SJCRH30 (cell line): Measurements from ENCODE around the gene TMPRSS4. TPM values are rescaled to one million over a fixed set of nuclear protein-coding genes. Genes with fewer than 3 reads are reported as not detected.

ENCODE experiments used
- DNase-seq, 2 experiments: peaks; one replicate each; pipeline ENCODE4 v3.0.0-alpha.2; 2015 to 2020
- H3K27ac ChIP-seq: fragments of 250-450 bp; sonication (Bioruptor Pico); 2 replicates; pipeline ENCODE4 v1.5.1; 2020; ENCODE audit warnings: mild to moderate bottlenecking, moderate library complexity
- H3K27me3 ChIP-seq: fragments of 250-450 bp; sonication (Bioruptor Pico); 2 replicates; pipeline ENCODE4 v1.5.1; 2020; ENCODE audit warnings: mild to moderate bottlenecking, moderate library complexity
- H3K36me3 ChIP-seq: fragments of 250-450 bp; sonication (Bioruptor Pico); 2 replicates; pipeline ENCODE4 v1.5.1; 2020; ENCODE audit warnings: mild to moderate bottlenecking, moderate library complexity
- H3K4me1 ChIP-seq: fragments of 250-450 bp; sonication (Bioruptor Pico); 2 replicates; pipeline ENCODE4 v1.5.1; 2020; ENCODE audit warnings: mild to moderate bottlenecking, moderate library complexity
- H3K4me3 ChIP-seq: fragments of 250-450 bp; sonication (Bioruptor Pico); 2 replicates; pipeline ENCODE4 v1.5.1; 2020; ENCODE audit warnings: mild to moderate bottlenecking, moderate library complexity
- H3K9me3 ChIP-seq: fragments of 250-450 bp; sonication (Bioruptor Pico); replicated peaks from 2 replicates; pipeline ENCODE4 v1.5.1; 2020; ENCODE audit warnings: mild to moderate bottlenecking, moderate library complexity
- total RNA-seq: library from RNA; depleted of rRNA; stranded (reverse); fragments of >200 nt; shearing (Covaris generic); gene quantifications from 2 replicates; pipeline ENCODE4 v1.2.3, GENCODE V29; 2014

The TMPRSS4 gene
- total RNA-seq, 1 experiment from 2014 or later = not detected

DNA sequence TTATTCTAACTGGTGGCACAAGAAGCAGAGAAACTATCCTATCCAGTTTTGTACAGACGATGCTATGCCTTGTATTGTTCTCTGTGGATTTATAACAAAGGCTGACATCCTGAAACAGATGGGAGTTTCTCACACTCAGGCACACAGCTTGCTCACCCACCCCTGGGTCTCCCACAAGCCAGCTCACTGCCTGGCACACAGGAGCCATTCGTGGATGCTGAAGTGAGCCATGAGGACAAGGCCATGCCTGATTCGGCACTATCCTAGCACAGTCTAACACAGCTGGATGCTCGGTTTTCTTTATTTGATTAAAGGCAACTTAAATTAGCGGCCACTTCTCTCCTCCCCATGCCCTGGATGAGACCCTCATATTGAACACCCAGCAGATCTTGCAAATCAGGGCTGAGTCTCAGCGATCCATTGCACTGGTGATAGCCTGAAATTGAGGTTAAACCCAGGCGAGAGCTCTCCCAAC lies 25.7 kb upstream of the TMPRSS4 start:
- Histone ChIP-seq H3K4me3 (no peak overlapping the region), H3K36me3 (no peaks in the 10 kb centered on the region), H3K27ac (no peak overlapping the region), H3K27me3 (no peaks in the 10 kb centered on the region), H3K4me1 (no peaks in the 10 kb centered on the region), H3K9me3 (no peaks in the 10 kb centered on the region)
- DNase-seq = no peak

DNA sequence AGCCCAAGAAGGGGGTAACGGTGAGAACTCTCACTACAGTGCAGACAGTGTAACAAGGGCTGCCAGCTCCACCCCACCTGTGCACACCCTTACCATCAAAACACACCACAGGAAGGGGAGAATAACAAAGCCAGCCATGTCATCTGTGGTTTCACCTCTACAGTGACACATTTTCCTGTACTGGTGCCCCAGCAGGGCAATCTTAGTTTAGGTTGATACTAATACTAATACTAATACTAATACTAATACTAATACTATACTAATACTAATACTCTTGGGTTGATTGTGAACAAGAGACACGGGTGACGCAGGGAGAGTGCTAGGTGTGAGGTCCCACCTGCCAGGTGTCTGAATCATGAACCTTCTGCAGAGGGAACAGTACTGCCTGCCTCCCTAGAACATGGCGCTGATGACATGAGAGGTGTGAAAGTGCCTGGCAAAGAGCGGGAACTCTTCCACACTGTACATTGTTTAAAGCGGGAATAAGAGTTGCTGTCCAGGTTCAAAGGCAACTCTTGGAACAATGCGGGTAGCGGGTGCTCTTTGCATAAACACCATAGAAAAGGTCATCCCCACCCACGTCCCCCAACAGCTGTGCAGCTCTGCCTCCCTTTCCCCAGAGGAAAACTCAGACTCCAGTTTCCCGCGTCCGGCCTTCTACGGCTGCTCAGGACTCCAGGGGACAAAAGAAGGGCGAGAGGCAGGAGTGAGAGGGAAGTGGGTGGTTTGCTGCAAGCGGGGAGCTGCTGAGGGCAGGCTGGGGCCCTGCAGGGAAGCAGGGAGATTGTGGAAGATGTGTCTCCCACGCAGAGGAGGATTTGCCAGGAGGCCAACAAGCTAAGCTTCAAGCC lies 25.0 kb upstream of the TMPRSS4 start:
- Histone ChIP-seq H3K27me3 (peaks cover 2% of the 10 kb centered on the region; the same call in 1 of the 2 replicates), H3K36me3 (no peaks in the 10 kb centered on the region), H3K4me3 (no peak overlapping the region), H3K27ac (no peak overlapping the region), H3K9me3 (no peaks in the 10 kb centered on the region), H3K4me1 (no peaks in the 10 kb centered on the region)
- peak in 1 of 2 experiments; percentile 3 for DNase-seq

DNA sequence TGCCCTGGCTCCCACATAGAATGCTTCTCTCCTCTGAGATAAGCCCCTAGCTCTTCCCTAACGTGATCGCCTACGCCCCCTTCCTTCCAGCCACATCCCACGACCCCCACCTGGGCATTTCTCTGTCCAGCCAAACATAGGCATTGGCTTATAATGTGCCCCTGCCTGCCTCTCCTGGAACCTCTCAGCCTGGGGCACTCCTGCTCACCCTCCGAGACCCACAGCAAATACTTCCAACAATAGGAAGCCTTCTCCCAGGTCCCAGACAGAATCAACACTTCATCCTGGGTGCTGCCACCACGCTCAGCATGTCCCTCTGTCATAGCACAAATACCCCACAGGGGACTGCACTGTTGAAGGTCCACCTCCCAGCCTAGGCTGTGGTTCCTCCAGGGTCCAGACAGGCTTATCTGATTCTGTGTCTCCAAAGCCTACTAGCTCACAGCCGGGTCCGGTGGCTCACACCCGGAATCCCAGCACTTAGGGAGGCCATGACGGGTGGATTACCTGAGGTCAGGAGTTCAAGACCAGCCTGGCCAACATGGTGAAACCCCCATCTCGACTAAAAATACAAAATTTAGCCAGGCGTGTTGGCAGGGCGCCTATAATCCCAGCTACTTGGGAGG lies 24.2 kb upstream of the TMPRSS4 start:
- no peak for DNase-seq
- no peaks in the 10 kb centered on the region for H3K36me3 ChIP-seq
- H3K9me3 ChIP-seq = no peaks in the 10 kb centered on the region
- no peak overlapping the region for H3K27ac ChIP-seq
- H3K27me3 ChIP-seq = peaks cover 2% of the 10 kb centered on the region; the same call in 1 of the 2 replicates
- H3K4me3 ChIP-seq = no peak overlapping the region
- no peaks in the 10 kb centered on the region for H3K4me1 ChIP-seq

DNA sequence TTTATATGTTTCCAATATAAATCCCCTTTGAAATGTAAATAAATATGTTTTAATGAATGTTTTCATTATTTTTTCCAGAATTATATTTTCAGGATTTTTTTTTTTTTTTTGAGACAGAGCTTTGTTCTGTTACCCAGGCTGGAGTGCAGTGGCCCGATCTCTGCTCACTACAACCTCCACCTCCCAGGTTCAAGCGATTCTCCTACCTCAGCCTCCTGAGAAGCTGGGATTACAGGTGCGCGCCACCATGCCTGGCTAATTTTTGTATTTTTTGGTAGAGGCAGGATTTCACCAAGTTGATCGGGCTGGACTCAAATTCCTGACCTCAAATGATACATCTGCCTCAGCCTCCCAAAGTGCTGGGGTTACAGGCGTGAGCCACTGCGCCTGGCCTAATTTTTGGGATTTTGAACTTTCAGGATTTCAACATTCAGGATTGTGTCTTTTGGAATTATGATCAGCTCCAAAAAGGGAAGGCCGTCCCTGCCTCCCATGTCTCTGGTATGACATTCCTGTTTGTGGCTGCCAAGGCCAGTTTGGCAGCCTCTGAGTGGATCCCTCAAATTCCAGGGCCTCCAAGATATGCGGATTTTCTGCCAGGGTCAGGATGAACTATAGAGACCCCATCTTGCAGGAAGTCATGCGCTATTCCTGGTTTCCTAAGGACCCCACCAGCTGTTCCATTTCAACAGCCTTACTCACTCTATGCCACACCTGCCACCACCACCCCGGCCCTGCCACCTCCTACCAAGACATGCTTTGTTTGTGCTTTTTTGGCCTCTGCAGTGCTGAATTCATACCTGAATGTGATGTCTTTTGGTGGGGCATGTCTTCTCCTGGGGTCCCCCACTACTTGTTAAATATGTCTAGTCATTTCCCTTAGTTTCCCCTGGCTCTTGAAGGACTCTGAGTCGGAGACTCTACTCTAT lies 21.9 kb upstream of the TMPRSS4 start:
- no peaks in the 10 kb centered on the region for H3K9me3 ChIP-seq
- H3K27ac ChIP-seq = no peak overlapping the region
- H3K4me1 ChIP-seq = no peaks in the 10 kb centered on the region
- peaks cover 5% of the 10 kb centered on the region; the same call in 1 of the 2 replicates for H3K27me3 ChIP-seq
- peak; percentile 7 to 8 for DNase-seq
- H3K36me3 ChIP-seq = no peaks in the 10 kb centered on the region
- no peak overlapping the region for H3K4me3 ChIP-seq

DNA sequence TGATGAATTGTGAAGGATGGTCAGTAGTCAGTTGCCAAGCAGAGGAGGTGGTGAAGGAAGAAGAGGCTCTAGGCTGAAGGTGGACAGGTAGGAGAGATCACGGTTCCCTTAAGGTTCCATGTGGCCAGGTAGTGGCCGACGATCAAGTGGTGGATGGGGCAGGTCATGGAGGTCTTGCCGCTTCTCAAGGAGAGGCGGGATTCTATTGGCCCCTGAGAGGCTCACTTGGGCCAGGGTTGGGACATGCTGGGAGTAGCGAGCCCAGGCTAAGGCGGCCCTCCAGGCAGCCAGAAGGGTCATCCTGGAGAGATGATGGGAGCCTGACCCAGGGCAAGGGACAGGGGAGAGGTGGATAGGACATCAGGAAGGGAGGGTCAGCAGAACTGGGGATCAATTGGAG lies 20.9 kb upstream of the TMPRSS4 start:
- Histone ChIP-seq H3K4me1 (no peaks in the 10 kb centered on the region), H3K27ac (no peak overlapping the region), H3K4me3 (no peak overlapping the region), H3K36me3 (no peaks in the 10 kb centered on the region), H3K27me3 (peaks cover 5% of the 10 kb centered on the region; the same call in 1 of the 2 replicates), H3K9me3 (no peaks in the 10 kb centered on the region)
- DNase-seq = no peak

DNA sequence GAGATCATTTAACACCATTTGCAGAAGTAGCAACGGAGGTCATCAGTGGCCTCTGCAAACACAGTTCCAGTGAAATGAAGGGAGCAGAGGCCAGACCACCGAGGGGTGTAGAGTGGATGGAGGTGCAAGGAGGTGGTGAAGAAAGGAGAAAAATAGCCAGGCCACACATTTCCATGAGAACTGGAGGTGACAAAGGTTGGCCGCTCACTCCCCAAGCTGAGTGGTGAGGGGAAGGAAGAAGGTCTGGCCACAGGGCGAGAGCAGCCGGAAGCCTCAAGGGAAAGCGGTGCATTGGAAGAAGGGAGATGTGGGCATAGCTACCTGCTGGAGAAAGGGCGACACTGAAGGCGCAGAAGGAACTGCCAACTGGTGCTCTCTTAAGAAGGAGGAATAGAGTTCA lies 20.1 kb upstream of the TMPRSS4 start:
- H3K9me3 ChIP-seq = no peaks in the 10 kb centered on the region
- H3K36me3 ChIP-seq = no peaks in the 10 kb centered on the region
- peaks cover 5% of the 10 kb centered on the region; the same call in 1 of the 2 replicates for H3K27me3 ChIP-seq
- H3K27ac ChIP-seq = no peak overlapping the region
- DNase-seq = no peak
- no peaks in the 10 kb centered on the region for H3K4me1 ChIP-seq
- no peak overlapping the region for H3K4me3 ChIP-seq

DNA sequence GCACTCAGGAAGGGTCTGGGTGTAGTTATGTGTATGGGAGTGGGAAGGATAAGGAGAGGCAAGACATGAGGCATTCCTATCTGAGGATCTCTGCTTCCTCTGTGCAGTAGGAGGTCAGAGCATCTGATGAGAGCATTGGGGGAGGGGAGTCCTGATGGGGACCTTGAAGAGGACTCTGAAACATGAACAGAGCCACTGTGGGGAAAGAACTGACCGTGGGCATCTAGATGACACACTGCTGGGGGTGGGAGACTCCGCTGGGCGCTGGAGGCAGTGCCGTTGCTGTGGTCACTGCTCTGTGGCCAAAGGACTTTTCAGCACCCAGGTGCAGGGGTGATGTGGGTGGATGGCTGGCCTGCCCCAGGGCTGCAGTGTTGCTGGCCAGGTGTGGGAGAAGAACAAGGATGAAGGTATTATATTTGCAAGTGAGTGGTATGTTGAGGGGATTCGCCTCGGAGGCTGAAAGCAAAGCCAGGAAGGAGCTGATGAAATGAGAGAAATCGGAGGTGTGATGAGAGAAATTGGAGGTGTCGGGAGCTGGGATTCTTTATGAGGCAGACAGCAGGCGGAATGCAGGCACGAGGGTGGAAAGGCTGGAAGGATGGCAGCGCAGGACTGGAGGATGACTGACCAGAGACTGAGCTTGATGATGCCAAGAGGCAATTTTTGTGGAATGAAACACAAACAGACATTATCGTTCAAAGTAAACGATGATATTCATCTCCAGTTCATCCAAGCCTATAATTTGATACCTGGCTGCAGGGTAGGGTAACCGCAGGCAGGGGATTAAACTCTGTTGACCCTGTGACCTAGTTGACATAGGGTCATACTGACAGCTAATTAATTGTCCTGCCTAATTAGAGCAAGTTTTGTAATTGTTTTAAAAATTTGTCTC lies 19.4 kb upstream of the TMPRSS4 start:
- Histone ChIP-seq H3K27me3 (peaks cover 5% of the 10 kb centered on the region; the same call in 1 of the 2 replicates), H3K4me1 (no peaks in the 10 kb centered on the region), H3K36me3 (no peaks in the 10 kb centered on the region), H3K9me3 (no peaks in the 10 kb centered on the region), H3K4me3 (no peak overlapping the region), H3K27ac (no peak overlapping the region)
- no peak for DNase-seq

DNA sequence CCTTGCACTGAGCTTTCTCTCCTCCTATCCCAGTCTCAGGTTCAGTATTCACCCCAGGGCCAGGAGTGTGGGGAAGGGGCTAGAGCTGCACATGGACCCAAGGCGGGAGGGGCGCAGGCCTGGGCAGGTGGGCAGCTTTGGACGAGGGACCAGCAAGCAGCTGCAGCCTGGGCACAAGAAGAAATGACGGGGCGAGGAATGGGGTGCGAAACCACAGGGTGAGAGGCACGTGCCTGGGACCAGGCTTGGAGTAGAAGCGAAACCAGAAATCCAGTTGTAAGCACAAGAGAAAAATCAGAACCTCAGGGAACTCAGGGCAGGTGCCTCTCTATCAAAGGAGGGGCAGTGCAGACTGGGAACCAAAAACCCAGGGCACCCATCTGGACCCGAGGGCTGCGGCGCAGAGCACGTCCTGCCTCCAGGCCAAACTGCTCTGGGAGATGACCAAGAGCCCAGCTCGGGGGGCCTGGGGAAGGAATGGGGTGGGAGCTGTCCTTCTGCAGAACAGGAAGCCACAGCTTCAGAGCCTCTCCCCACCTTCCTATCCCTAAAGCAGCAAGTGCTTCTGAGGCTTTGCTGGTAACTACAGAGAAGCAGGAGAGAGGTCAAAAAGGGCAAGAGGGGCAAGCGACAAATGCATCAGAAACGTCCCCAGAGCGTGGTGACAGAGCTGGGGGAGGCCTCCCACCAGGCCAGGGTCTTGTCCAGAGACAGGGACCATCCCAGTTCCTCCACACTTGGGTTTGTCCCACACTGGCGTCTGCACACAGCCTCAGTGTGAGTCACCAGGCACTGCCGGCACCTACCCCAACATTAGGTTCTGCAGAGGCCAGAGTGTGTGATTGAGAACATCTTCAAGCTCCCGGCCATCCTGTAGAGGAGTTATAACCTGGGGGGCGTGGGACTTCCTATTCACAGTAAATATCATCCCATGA lies 18.3 kb upstream of the TMPRSS4 start:
- Histone ChIP-seq H3K9me3 (no peaks in the 10 kb centered on the region), H3K4me1 (no peaks in the 10 kb centered on the region), H3K27me3 (peaks cover 5% of the 10 kb centered on the region; the same call in 1 of the 2 replicates), H3K27ac (no peak overlapping the region), H3K36me3 (no peaks in the 10 kb centered on the region), H3K4me3 (no peak overlapping the region)
- no peak for DNase-seq

DNA sequence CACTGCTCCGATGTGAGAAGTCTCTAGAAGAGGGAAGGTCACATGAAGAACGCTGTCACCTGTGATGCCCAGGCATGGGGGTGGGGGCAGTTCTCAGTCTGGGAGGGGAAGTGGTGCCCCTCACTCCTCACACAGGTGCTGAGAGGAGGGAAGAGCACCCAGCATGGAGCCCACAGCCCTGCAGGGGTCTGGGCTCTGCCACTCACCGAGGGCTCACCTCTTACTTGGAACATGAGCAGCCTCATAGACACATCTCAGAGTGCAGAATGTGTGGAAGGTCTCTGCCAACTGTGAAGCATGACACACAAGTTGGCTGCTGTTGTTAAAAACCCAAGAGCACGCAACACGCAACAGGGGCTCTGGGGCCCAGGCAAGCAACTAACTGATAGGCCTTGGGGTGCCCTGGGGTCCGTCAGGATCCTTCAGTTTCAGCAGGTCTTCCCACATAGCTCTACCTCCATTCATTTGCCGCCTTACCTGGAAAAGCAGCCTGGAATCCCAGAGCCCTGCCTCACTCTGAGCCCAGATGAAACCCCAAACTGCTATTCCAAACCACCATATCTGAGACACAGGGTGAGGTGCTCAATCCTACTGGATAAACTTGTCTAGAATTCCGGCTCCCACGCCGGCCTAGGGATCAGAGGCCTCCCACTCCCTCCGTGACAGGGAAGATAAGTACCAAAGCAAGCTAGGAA lies 17.5 kb upstream of the TMPRSS4 start:
- no peak for DNase-seq
- Histone ChIP-seq H3K4me1 (no peaks in the 10 kb centered on the region), H3K9me3 (no peaks in the 10 kb centered on the region), H3K36me3 (no peaks in the 10 kb centered on the region), H3K4me3 (no peak overlapping the region), H3K27me3 (peaks cover 5% of the 10 kb centered on the region; the same call in 1 of the 2 replicates), H3K27ac (no peak overlapping the region)

DNA sequence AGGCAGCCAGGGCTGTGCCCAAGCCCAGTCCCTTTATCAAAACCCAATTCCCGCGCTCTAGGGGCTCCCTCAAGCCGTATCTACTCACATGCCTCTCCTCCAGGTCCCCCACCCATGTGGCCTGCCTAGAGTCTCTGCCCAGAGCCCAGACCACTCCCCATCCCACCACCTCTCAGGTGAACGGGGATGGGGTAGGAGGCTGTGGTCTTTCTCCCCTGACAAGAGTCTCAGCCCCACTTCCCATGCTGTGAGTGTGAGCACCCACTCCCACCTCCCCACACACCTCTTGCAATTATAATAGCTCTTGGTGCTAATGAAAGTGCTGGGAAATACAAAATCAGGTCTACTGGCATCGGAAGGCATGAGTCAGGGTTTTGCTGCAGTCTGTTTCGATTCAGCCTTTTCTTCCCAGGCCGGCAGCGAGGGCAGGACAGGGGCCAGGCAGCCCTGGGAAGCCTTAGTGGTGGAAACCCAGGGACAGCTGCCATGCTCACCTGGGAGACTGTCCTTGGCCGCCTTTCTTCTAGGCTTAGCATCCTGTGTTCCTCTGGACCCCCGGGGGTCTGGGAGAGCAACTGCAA lies 16.7 kb upstream of the TMPRSS4 start:
- peaks cover 5% of the 10 kb centered on the region; the same call in 1 of the 2 replicates for H3K27me3 ChIP-seq
- H3K4me1 ChIP-seq = no peaks in the 10 kb centered on the region

DNA sequence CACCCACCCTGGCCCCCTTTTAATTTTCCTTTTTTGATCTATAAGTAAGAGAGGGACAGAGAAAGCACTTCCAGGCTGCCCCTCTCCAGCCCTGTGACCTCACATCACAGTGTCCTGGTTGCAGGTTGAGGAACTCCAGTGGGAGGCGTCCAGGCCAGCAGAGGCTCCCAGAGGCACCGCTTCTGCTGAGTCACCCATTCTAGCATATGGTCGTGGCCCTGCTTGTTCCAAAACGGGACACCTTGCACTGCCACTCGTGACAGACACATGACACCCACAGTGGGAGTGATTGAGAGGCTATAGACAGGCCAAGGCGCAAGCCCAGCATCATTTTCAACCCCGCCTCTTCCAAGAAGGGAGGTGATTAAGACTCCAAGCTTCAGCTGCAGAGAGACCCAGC lies 16.0 kb upstream of the TMPRSS4 start:
- no peak overlapping the region for H3K4me3 ChIP-seq
- no peaks in the 10 kb centered on the region for H3K4me1 ChIP-seq
- DNase-seq = no peak
- H3K36me3 ChIP-seq = no peaks in the 10 kb centered on the region
- no peaks in the 10 kb centered on the region for H3K9me3 ChIP-seq
- no peak overlapping the region for H3K27ac ChIP-seq
- peaks cover 5% of the 10 kb centered on the region; the same call in 1 of the 2 replicates for H3K27me3 ChIP-seq

More for the DNA sequence above, 16.7 kb upstream of the TMPRSS4 start:
- Histone ChIP-seq H3K4me3 (no peak overlapping the region), H3K9me3 (no peaks in the 10 kb centered on the region), H3K27ac (no peak overlapping the region), H3K36me3 (no peaks in the 10 kb centered on the region)
- DNase-seq = no peak

DNA sequence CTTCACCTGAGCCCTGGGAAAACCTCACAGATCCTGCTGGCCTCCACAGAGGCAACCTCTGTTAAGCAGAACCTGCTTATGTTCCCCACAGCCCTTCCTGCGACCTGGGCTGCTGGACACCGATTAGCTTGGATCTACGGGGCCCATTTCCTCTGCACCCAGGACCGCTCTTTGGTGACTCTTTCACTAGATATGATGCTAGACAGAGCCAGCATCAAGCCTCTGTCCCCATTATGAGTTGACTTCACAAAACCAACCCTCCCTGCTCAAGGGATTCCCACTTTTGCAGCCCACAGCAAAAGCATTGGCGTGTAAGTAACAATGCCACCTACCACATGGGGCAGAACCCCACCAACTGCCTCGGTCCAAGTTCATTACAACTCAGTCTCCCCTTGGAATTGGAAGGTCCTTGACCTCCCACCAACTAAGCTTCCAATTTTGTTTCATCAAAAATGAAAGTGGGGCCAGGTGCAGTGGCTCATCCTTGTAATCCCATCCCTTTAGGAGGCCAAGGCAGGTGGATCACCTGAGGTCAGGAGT lies 15.2 kb upstream of the TMPRSS4 start:
- Histone ChIP-seq H3K4me1 (no peaks in the 10 kb centered on the region), H3K4me3 (no peak overlapping the region), H3K27ac (no peak overlapping the region), H3K9me3 (no peaks in the 10 kb centered on the region), H3K27me3 (peaks cover 3% of the 10 kb centered on the region; the same call in 1 of the 2 replicates), H3K36me3 (no peaks in the 10 kb centered on the region)
- no peak for DNase-seq
